Mesenchymal stem cell (in vitro differentiated cells and primary cell): ENCODE measurements around the gene GCK.

ENCODE experiments used
- DNase-seq: peaks from one replicate; pipeline ENCODE4 v3.0.0-alpha.2; 2013
- H2AFZ ChIP-seq: one replicate; pipeline ENCODE4 v1.6.1; 2013; ENCODE audit warnings: low read depth, mild to moderate bottlenecking, control low read depth, inconsistent platforms, low read length, moderate library complexity
- H2AK5ac ChIP-seq: 2 replicates; pipeline ENCODE4 v1.6.1; 2013; ENCODE audit warnings: low read length, moderate library complexity, mild to moderate bottlenecking, inconsistent platforms; ENCODE audit not compliant: severe bottlenecking
- H2BK120ac ChIP-seq: one replicate; pipeline ENCODE4 v1.6.1; 2013; ENCODE audit warnings: low read depth, mild to moderate bottlenecking, inconsistent platforms, low read length, moderate library complexity
- H2BK12ac ChIP-seq, 2 experiments: one replicate each; pipeline ENCODE4 v1.6.1; 2013; ENCODE audit warnings: inconsistent platforms in 2 of 2, low read length in 2 of 2, mild to moderate bottlenecking in 2 of 2, moderate library complexity in 2 of 2, control low read depth in 1 of 2
- H2BK15ac ChIP-seq: one replicate; pipeline ENCODE4 v1.6.1; 2013; ENCODE audit warnings: mild to moderate bottlenecking, low read depth, inconsistent platforms; ENCODE audit not compliant: poor library complexity, severe bottlenecking
- H2BK5ac ChIP-seq: 2 replicates; pipeline ENCODE4 v1.6.1; 2013; ENCODE audit warnings: low read depth, mild to moderate bottlenecking, low read length, control low read depth, inconsistent platforms; ENCODE audit not compliant: poor library complexity, severe bottlenecking
- H3K14ac ChIP-seq, 2 experiments: one replicate each; pipeline ENCODE4 v1.6.1; 2013; ENCODE audit warnings: inconsistent platforms in 2 of 2, low read length in 2 of 2, control low read depth in 1 of 2, mild to moderate bottlenecking in 1 of 2, moderate library complexity in 1 of 2
- H3K18ac ChIP-seq, 2 experiments: one replicate each; pipeline ENCODE4 v1.6.1; 2013; ENCODE audit warnings: inconsistent platforms in 2 of 2, low read length in 2 of 2, control low read depth in 1 of 2, low read depth in 1 of 2, mild to moderate bottlenecking in 1 of 2
- H3K23ac ChIP-seq, 2 experiments: one replicate each; pipeline ENCODE4 v1.6.1; 2013; ENCODE audit warnings: inconsistent platforms in 2 of 2, low read length in 2 of 2, mild to moderate bottlenecking in 2 of 2, moderate library complexity in 2 of 2, control low read depth in 1 of 2
- H3K27ac ChIP-seq: 2 replicates; pipeline ENCODE4 v1.5.1; 2013; ENCODE audit warnings: mild to moderate bottlenecking, moderate library complexity, low read length, control low read depth, inconsistent platforms; ENCODE audit not compliant: poor library complexity, severe bottlenecking
- H3K27me3 ChIP-seq, 2 experiments: 2 replicates each; pipeline versions ENCODE4 v1.6.1 to v1.7.0; 2013; ENCODE audit warnings: low read length in 2 of 2, mild to moderate bottlenecking in 2 of 2, moderate library complexity in 2 of 2, control low read depth in 1 of 2, inconsistent platforms in 1 of 2; ENCODE audit not compliant: control insufficient read depth in 1 of 2, insufficient read depth in 1 of 2
- H3K36me3 ChIP-seq, 2 experiments: 2 replicates each; pipeline versions ENCODE4 v1.6.1 to v1.7.0; 2013; ENCODE audit warnings: low read length in 2 of 2, control low read depth in 1 of 2, inconsistent platforms in 1 of 2, low read depth in 1 of 2, mild to moderate bottlenecking in 1 of 2; ENCODE audit not compliant: insufficient read depth in 2 of 2, control insufficient read depth in 1 of 2
- H3K4ac ChIP-seq, 2 experiments: one replicate each; pipeline ENCODE4 v1.6.1; 2013; ENCODE audit warnings: inconsistent platforms in 2 of 2, low read length in 2 of 2, mild to moderate bottlenecking in 2 of 2, moderate library complexity in 2 of 2, control low read depth in 1 of 2, low read depth in 1 of 2
- H3K4me1 ChIP-seq: 2 replicates; pipeline ENCODE4 v1.6.1; 2013; ENCODE audit warnings: low read depth, low read length, control low read depth; ENCODE audit not compliant: control insufficient read depth, insufficient read depth
- H3K4me2 ChIP-seq: 2 replicates; pipeline ENCODE4 v1.6.1; 2013; ENCODE audit warnings: low read length, mild to moderate bottlenecking, inconsistent platforms; ENCODE audit not compliant: poor library complexity, severe bottlenecking
- H3K4me3 ChIP-seq, 2 experiments: 2 replicates each; pipeline versions ENCODE4 v1.5.1 to v1.7.0; 2013; ENCODE audit warnings: low read length in 2 of 2, mild to moderate bottlenecking in 2 of 2, control low read depth in 1 of 2, low read depth in 1 of 2; ENCODE audit not compliant: insufficient read depth in 1 of 2
- H3K79me1 ChIP-seq: replicated peaks from 2 replicates; pipeline ENCODE4 v1.6.1; 2013; ENCODE audit warnings: mild to moderate bottlenecking, control low read depth, low read length, inconsistent platforms; ENCODE audit not compliant: poor library complexity, severe bottlenecking
- H3K9ac ChIP-seq: 2 replicates; pipeline ENCODE4 v1.7.0; 2013; ENCODE audit warnings: mild to moderate bottlenecking, low read length, moderate library complexity
- H3K9me3 ChIP-seq: 2 replicates; pipeline ENCODE4 v1.7.0; 2013; ENCODE audit warnings: mild to moderate bottlenecking, low read length; ENCODE audit not compliant: control insufficient read depth
- H4K8ac ChIP-seq: one replicate; pipeline ENCODE4 v1.6.1; 2013; ENCODE audit warnings: inconsistent platforms, mild to moderate bottlenecking, low read length, moderate library complexity
- H4K91ac ChIP-seq: one replicate; pipeline ENCODE4 v1.6.1; 2013; ENCODE audit warnings: mild to moderate bottlenecking, low read length, inconsistent platforms
- WGBS: methylation state at CpG from one replicate; pipeline ENCODE4 v1.1.7; 2013; ENCODE audit warnings: mixed read lengths; 5-methylcytosine and 5-hydroxymethylcytosine counted together

GCK gene

DNA sequence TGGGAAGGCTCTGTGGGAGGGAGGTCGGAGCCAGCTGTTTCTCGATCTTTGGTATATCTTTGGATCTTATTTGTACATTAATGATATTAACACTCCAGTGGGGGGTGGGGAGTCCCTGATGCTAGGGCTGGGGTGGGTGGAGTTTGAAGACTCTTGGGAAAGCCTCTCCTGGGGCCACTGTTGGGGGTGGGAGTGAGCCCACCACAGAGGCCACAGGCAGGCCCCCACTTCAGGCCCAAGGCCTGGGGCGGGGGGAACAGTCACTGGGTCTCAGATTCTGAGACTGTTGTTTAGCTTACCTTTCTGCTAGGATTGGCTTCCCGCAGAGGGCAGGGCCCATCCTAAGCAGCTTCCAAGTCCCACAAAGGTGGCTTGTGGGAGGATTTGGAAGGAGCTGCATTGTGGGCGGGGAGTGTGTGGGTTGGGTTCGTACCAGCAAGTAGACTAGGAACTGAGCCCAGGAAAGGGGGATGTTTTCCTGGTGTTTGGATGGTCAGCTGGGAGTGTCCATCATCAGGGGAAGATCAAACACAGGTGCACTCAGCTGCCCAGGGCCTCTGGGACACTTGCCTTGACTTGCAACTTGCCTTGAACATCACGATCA is 23.4 kb upstream of the GCK start:
- no peaks in the 10 kb centered on the region for H3K27me3 ChIP-seq
- no peak overlapping the region for H2BK5ac ChIP-seq
- no peak overlapping the region for H3K4ac ChIP-seq
- no peak overlapping the region for H4K91ac ChIP-seq
- H3K79me1 ChIP-seq: peaks cover 30% of the 10 kb centered on the region
- H3K4me1 ChIP-seq: peaks cover 9% of the 10 kb centered on the region
- 98% methylated on average over 6 of the region's 7 CpGs for WGBS
- H2BK120ac ChIP-seq: no peak overlapping the region
- H4K8ac ChIP-seq: no peak overlapping the region
- no peak overlapping the region for H3K23ac ChIP-seq
- H2AFZ ChIP-seq: no peak overlapping the region
- no peak overlapping the region for H3K27ac ChIP-seq
- H3K4me3 ChIP-seq: no peak overlapping the region
- H2BK12ac ChIP-seq: no peak overlapping the region
- H3K18ac ChIP-seq: no peak overlapping the region
- no peak overlapping the region for H2AK5ac ChIP-seq
- no peak overlapping the region for H3K4me2 ChIP-seq
- no peak for DNase-seq
- H3K9me3 ChIP-seq: no peaks in the 10 kb centered on the region
- H2BK15ac ChIP-seq: no peak overlapping the region
- peaks cover 66 to 82% of the 10 kb centered on the region in 2 experiments for H3K36me3 ChIP-seq
- no peak overlapping the region for H3K9ac ChIP-seq
- no peak overlapping the region for H3K14ac ChIP-seq

GRCh38 chr7:44212018-44212417 is 22.8 kb upstream of the GCK start:
- no peak overlapping the region for H3K27ac ChIP-seq
- H3K4ac ChIP-seq: no peak overlapping the region
- H3K14ac ChIP-seq: no peak overlapping the region
- H3K9me3 ChIP-seq: no peaks in the 10 kb centered on the region
- no peak overlapping the region for H3K4me3 ChIP-seq
- H3K36me3 ChIP-seq: peaks cover 73 to 89% of the 10 kb centered on the region in 2 experiments
- no peaks in the 10 kb centered on the region for H3K27me3 ChIP-seq
- no peak overlapping the region for H3K23ac ChIP-seq
- no peak overlapping the region for H3K4me2 ChIP-seq
- H4K91ac ChIP-seq: no peak overlapping the region
- no peak overlapping the region for H2AK5ac ChIP-seq
- H3K9ac ChIP-seq: no peak overlapping the region
- H2BK120ac ChIP-seq: no peak overlapping the region
- peaks cover 9% of the 10 kb centered on the region for H3K4me1 ChIP-seq
- no peak overlapping the region for H2BK15ac ChIP-seq
- H3K79me1 ChIP-seq: peaks cover 34% of the 10 kb centered on the region
- 94% methylated on average over 6 of the region's 6 CpGs for WGBS
- H3K18ac ChIP-seq: no peak overlapping the region
- no peak overlapping the region for H4K8ac ChIP-seq
- no peak overlapping the region for H2BK12ac ChIP-seq
- H2AFZ ChIP-seq: no peak overlapping the region
- H2BK5ac ChIP-seq: no peak overlapping the region
- DNase-seq: no peak

DNA sequence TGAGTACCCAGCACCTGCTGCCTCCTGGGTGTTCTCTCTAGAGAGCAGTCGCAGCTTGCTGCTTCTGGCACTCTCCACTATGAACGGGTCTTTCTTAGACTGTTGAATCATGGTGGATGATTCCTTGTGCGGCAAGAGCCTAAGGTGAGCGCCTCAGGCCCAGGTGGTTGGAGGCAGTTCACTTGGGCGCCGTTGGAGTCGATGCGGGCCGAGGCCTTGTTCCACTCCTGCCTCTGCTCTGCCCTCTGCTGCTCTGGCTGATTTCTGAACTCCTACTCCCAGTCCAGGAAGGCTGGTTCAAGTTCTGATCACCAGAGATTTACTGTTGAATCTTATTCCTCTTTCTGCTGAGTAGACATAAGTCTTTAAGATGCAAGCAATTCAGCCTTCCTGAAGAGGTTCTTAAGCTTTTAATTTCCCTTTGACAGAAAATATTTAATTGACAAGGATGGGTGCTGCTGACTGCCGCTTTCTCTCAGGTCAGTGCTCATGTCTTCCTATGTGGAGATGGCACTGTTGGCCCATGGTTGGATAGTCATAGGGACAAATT is 22.0 kb upstream of the GCK start:
- Histone ChIP-seq H3K79me1 (peaks cover 38% of the 10 kb centered on the region), H3K27me3 (no peaks in the 10 kb centered on the region), H3K36me3 (peaks cover 81 to 90% of the 10 kb centered on the region in 2 experiments), H4K91ac (no peak overlapping the region), H3K9me3 (no peaks in the 10 kb centered on the region), H2AK5ac (no peak overlapping the region), H2BK120ac (no peak overlapping the region), H4K8ac (no peak overlapping the region), H2BK12ac (no peak overlapping the region), H3K23ac (no peak overlapping the region), H2AFZ (no peak overlapping the region), H3K18ac (no peak overlapping the region), H3K27ac (no peak overlapping the region), H3K4me1 (peaks cover 4% of the 10 kb centered on the region), H3K14ac (no peak overlapping the region), H3K4ac (no peak overlapping the region), H3K4me2 (no peak overlapping the region), H2BK15ac (no peak overlapping the region), H3K4me3 (no peak overlapping the region), H3K9ac (no peak overlapping the region), H2BK5ac (no peak overlapping the region)
- DNase-seq: no peak
- 98% methylated on average over 10 of the region's 10 CpGs for WGBS

- H3K23ac ChIP-seq: no peak overlapping the region
- DNase-seq: no peak
- no peak overlapping the region for H3K14ac ChIP-seq
- no peaks in the 10 kb centered on the region for H3K9me3 ChIP-seq
- no peak overlapping the region for H3K9ac ChIP-seq
- H2AK5ac ChIP-seq: no peak overlapping the region
- H2BK5ac ChIP-seq: no peak overlapping the region
- H3K27me3 ChIP-seq: no peaks in the 10 kb centered on the region
- H2BK12ac ChIP-seq: no peak overlapping the region
- no peak overlapping the region for H2BK15ac ChIP-seq
- WGBS: 100% methylated on average over 4 of the region's 5 CpGs
- peaks cover 87 to 92% of the 10 kb centered on the region in 2 experiments for H3K36me3 ChIP-seq
- no peak overlapping the region for H3K27ac ChIP-seq
- H3K18ac ChIP-seq: no peak overlapping the region
- no peak overlapping the region for H3K4me2 ChIP-seq
- H3K4ac ChIP-seq: no peak overlapping the region
- H3K4me3 ChIP-seq: no peak overlapping the region
- peaks cover 46% of the 10 kb centered on the region for H3K79me1 ChIP-seq
- no peak overlapping the region for H4K91ac ChIP-seq
- H4K8ac ChIP-seq: no peak overlapping the region
- peaks cover 3% of the 10 kb centered on the region for H3K4me1 ChIP-seq
- H2AFZ ChIP-seq: no peak overlapping the region
- H2BK120ac ChIP-seq: no peak overlapping the region
Measured at GRCh38 chr7:44210107-44210506, 20.9 kb upstream of the GCK start.
